HG02973 (cell line): ENCODE data around the gene DENND5A.

Experiments used
- ATAC-seq: cut with Tn5 transposase; IDR thresholded peaks from one replicate; pipeline ENCODE4 v1.9.1; 2021; ENCODE audit warnings: moderate library complexity; ENCODE audit not compliant: unreplicated experiment

The DENND5A gene

GRCh38 chr11:9265211-9266131 lies at the start of gene DENND5A:
DENND5A (minus strand) TSS chr11:9265350; CDS start chr11:9265069, 281 bp downstream.
- ATAC-seq: peak; percentile 36

- ATAC-seq: peak; percentile 93
These were observed 49.3 kb upstream of the DENND5A start, which contains the start of gene TMEM41B for GRCh38 chr11:9314291-9315077. TMEM41B (minus strand) TSS chr11:9314593; CDS start chr11:9314441, 152 bp downstream.

DNA sequence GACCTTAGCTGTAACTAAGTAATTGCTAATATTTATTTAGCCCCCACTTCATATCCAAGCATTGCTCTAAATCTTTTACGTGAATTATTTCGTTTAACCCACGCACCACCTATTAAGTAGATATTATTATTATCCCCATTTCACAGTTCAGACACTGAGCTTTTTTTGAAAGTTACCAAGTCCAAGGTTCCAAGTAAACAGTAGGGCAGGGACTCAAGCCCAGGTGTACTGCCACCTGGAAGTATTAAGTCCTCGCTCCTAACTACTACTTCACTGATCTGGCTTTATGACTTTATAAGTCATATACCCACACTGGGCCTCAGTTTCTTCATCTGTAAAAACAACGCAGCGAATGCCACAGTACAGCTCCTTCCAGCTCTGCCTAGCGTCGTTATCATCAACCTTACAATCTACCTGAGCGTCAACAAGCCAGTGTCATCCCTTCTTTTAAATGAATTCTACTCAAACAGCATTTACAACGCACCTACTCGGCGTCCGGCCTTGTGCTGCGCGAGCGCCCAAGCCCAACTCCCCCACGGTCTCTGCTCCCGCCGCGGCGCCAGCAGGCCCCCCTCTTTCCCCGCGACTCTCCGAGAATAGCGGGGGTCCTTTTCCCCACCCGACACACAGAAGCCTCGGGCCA lies 48.6 kb upstream of the DENND5A start:
- ATAC-seq: peak; percentile 9

DNA sequence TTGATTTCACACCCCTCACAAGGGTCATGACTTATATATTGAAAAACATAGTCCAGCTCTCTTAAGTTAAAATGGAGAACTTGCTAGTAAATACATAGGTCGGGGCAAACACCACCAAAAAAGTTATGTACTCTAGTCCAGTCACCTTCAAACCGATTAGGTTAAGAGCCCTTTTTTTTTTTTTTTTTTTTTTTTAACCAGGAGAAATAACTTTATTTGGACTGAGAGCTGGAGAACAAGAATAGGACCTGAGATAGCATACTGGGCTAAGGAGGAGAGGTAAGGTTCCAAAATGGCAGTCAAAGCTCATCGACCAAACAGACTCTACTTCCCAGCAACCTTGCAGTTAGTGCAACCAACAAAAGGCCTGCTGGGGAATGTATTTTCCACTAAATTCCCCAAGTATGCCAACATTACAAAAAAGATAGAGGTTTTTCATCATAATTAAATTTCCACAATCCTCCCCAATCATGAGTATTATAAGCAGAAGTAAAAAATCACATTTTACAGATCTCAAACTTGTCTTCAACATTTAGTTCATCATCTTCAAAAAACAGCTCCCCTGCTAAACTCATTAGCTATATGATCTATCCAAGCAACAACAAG lies 45.4 kb upstream of the DENND5A start:
- ATAC-seq: no peak

- no peak for ATAC-seq
These were observed 39.0 kb upstream of the DENND5A start for GRCh38 chr11:9304178-9304577.

GRCh38 chr11:9302448-9302847 lies 37.3 kb upstream of the DENND5A start:
- ATAC-seq: no peak

DNA sequence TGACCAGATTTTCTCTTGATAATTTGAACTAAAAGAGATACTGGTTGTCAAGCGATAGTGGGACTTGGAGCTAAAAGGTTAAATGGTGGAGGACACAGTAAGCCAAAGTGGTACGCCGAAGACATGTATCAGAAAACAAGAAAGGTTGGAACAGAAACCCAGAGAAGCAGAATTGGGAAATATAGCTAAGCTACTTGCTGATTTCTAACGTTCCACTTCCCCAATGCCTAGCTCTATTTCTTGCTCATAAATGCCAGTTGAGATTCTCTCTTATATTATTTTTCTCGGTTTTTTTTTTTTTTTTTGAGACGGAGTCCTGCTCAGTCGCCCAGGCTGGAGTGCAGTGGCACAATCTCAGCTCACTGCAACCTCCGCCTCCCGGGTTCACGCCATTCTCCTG lies 36.6 kb upstream of the DENND5A start:
- ATAC-seq: no peak

DNA sequence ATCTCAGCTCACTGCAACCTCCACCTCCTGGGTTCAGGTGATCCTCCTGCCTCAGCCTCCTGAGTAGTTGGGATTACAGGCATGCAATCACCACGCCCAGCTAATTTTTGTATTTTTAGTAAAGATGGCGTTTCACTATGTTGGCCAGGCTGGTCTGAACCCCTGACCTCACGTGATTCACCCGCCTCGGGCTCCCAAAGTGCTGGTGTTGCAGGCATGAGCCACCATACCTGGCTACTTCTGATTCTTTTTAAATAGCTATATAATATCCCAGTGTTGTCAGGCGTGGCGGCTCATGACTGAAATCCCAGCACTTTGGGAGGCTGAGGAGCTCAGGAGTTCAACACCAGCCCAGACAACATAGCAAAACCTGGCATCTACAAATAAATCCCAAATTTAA lies 28.5 kb upstream of the DENND5A start:
- ATAC-seq: no peak

DNA sequence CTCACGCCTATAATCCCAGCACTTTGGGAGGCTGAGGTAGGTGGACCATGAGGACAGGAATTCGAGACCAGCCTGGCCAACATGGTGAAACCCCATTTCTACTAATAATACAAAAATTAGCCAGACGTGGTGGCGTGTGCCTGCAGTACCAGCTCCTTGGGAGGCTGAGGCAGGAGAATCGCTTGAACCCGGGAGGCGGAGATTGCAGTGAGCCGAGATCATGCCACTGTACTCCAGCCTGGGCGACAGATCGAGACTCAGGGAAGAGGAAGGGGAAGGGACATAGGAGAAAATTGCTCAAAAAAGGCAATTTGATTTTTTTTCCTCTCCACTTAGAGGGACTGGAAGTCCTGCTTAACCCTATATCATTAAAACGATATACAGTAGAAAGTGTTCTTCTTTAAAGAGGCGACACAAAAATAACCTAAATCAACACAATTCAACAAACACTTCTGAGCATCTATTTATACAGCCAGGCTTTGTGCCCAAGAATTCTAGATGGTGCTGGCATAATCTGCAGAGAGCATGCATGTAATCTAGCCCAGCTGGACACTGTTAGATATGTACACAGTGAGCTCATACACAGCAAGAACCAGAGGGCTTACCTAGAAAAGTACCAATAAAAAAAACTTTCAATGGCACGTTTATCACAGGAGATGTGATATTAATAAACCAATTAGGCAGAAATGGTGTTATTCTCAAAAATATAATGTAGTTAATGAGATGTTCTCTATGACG lies 20.9 kb upstream of the DENND5A start:
- no peak for ATAC-seq

DNA sequence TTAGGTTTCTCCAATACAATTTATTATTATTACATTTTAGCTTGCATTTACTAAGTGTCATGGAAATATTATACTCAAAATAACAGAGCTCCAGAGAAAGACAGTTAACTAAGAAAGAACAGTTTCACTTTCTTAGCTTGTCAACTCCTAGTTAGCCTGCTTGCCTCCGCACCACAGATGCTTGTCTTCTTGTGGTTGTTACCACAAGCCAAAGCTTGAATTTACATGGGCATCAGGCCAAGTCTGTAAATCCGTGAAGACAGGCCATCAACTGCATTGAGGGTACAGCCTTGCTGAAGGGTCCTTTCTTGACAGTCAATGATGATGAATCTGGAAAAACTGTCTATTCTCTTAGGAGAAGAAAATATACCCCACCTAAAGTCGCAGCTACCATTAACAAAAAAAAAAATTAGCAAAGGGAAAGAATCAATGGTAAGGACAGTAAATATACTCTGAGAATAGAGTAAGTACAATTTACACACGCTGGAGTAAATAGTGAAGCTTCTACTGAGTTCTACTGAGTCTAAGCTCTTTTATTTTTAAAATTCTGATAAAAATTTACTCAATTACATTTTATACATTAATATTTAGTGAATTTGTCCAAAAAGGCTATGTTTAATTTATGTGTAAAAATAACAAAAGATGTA lies 15.6 kb upstream of the DENND5A start:
- ATAC-seq: peak; percentile 85

GRCh38 chr11:9277176-9277575 lies 12.0 kb upstream of the DENND5A start:
- ATAC-seq: no peak

GRCh38 chr11:9276571-9276970 lies 11.4 kb upstream of the DENND5A start:
- no peak for ATAC-seq

DNA sequence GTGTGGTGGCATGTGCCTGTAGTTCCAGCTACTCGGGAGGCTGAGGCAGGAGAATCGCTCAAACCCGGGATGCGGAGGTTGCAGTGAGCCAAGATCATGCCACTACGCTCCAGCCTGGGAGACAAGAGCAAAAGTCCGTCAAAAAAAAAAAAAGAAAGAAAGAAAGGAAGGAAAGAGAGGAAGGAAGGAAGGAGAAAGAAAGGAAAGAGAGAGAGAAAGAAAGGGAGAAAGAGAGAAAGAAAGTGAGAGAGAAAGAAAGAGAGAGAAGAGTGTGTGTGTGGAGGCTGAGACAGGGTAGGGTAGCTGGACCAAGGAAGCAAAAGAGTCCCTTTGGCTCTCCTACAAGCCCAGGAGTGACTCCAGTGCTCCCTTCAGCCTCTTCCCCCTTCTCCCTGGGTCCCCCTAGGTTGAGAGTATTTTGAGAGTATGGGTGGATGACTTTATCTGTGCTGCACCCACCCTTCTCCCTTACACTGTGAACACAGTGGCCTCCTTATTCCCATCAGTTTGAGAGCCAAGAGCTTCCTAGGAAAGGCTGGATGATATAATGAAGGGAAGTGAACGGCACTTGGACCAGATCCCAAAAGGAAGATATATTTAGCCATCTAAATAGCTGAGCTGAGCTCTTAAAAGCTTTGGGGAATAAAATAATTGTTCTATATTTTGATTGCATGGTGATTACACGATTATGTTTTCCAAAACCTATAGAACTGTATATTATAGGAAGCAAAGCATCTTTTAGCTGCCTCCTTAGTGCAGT lies 9.5 kb upstream of the DENND5A start:
- ATAC-seq: no peak

DNA sequence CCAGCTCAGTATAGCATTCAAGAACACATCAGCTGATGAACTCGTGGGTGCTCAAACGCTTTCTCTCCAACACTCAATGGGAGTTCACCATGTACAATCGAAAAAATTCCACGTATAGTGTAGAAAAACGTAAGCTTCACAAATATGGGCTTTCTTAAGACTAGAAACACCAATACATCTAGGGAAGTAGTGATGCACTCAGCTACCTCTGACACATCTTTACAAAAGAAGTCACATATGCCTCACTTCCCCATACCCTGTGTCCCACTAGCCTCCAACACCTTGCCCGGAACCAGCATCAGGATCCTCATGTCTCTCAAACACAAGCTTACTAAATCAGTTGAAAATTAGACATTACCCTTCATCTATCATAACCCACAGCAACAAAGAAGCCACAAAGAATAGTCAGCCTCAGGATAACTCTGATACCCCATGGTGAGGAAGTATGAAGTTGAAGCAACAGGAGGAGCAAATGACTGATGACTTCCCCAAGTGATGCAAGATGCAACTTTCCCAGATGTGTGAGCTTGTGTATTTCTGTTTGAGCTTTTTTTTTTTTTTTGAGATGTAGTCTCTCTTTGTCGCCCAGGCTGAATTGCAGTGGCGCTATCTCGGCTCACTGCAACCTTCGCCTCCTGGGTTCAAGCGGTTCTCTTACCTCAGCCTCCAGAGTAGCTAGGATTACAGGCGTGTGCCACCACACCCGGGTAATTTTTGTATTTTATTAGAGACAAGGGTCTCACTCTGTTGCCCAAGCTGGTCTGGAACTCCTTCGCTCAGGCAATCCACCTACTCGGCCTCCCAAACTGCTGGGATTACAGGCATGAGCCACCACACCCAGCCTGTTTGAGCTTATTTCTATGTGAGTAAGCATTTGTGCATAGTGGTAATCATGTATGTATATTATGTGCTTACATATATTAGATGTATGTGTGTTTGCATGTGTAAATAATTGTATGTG lies 8.5 kb upstream of the DENND5A start:
- ATAC-seq: no peak

DNA sequence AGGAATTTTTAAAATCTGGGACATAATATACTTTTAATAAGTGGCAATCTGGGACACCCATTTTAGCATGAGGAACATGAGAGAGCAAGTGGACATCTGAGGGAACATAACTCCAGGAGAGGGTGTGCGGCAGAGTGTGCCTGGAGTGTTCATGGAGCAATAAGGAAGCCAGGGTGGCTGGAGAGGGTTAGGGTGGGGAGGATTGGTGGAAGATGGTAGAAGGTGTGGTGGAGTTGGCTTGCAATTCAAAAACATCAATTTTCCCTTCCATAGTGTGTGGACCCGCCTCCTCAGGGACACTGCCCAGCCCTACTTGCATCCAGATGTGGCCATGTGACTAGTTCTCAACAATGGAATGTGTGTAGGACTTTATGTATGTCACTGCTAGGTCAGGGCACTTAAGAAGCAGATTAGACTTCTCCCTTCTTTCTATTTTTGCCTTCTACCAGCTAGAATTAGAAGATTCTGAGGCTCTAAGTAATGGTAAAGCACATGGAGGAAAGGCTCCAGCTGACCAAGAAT lies 4.4 kb upstream of the DENND5A start:
- ATAC-seq: no peak

GRCh38 chr11:9267680-9268079 lies 2.5 kb upstream of the DENND5A start:
- ATAC-seq: no peak

- no peak for ATAC-seq
These were observed 1.8 kb upstream of the DENND5A start for GRCh38 chr11:9266926-9267325.
